ENCODE data around the gene SMARCA2.
A peak's percentile ranks its signal among the peaks of the same experiment; 100 is the strongest.

SMARCA2 gene

GRCh38 chr9:2109069-2109650, 94.0 kb downstream of the SMARCA2 start:
- H3K4me2 ChIP-seq (ENCODE audit: low read length, poor library complexity, severe bottlenecking): no peak overlapping the region
- H4K91ac ChIP-seq (ENCODE audit: low read length): no peak overlapping the region
- peaks cover 4 to 77% of the 10 kb centered on the region in 2 experiments for H3K36me3 ChIP-seq (ENCODE audit: control insufficient read depth in 1 of 2, insufficient read depth in 2 of 2, low read depth in 1 of 2, low read length in 2 of 2)
- DNase-seq: no peak
- no peak overlapping the region for H2AK5ac ChIP-seq (ENCODE audit: low read length, severe bottlenecking)
- no peak overlapping the region for H2BK5ac ChIP-seq (ENCODE audit: low read depth, low read length, poor library complexity, severe bottlenecking)
- WGBS: no CpG with 5 or more reads among the region's 2 CpGs
- H3K27me3 ChIP-seq (ENCODE audit: control insufficient read depth in 1 of 2, insufficient read depth in 1 of 2, low read length in 2 of 2): no peaks in the 10 kb centered on the region
- no peaks in the 10 kb centered on the region for H3K9me3 ChIP-seq (ENCODE audit: control insufficient read depth, low read length)
- H3K4ac ChIP-seq (ENCODE audit: low read depth in 1 of 2, low read length in 2 of 2): no peak overlapping the region
- peak overlapping the region; percentile 23 for H3K9ac ChIP-seq (ENCODE audit: low read length)
- H3K4me3 ChIP-seq (ENCODE audit: insufficient read depth in 1 of 2, low read depth in 1 of 2, low read length in 2 of 2): no peak overlapping the region
- H3K18ac ChIP-seq (ENCODE audit: low read depth in 1 of 2, low read length in 2 of 2): no peak overlapping the region
- no peak overlapping the region for H2BK120ac ChIP-seq (ENCODE audit: low read depth, low read length)
- no peaks in the 10 kb centered on the region for H3K4me1 ChIP-seq (ENCODE audit: control insufficient read depth, insufficient read depth, low read depth, low read length)
- peaks cover 3% of the 10 kb centered on the region for H3K79me1 ChIP-seq (replicated peaks; ENCODE audit: low read length, poor library complexity, severe bottlenecking)
- no peak overlapping the region for H2AFZ ChIP-seq (ENCODE audit: low read depth, low read length)
- H3K14ac ChIP-seq (ENCODE audit: low read length in 2 of 2): no peak overlapping the region
- H3K23ac ChIP-seq (ENCODE audit: low read length in 2 of 2): no peak overlapping the region
- H3K27ac ChIP-seq (ENCODE audit: low read length, poor library complexity, severe bottlenecking): no peak overlapping the region
- H2BK15ac ChIP-seq (ENCODE audit: low read depth, poor library complexity, severe bottlenecking): no peak overlapping the region
- H2BK12ac ChIP-seq (ENCODE audit: low read length in 2 of 2): no peak overlapping the region
- no peak overlapping the region for H4K8ac ChIP-seq (ENCODE audit: low read length)

GRCh38 chr9:2110036-2110435, 94.9 kb downstream of the SMARCA2 start:
- no peak overlapping the region for H4K8ac ChIP-seq (ENCODE audit: low read length)
- no peak overlapping the region for H3K4ac ChIP-seq (ENCODE audit: low read depth in 1 of 2, low read length in 2 of 2)
- no peak overlapping the region for H3K23ac ChIP-seq (ENCODE audit: low read length in 2 of 2)
- no peaks in the 10 kb centered on the region for H3K27me3 ChIP-seq (ENCODE audit: control insufficient read depth in 1 of 2, insufficient read depth in 1 of 2, low read length in 2 of 2)
- no peak overlapping the region for H2BK120ac ChIP-seq (ENCODE audit: low read depth, low read length)
- H3K9me3 ChIP-seq (ENCODE audit: control insufficient read depth, low read length): no peaks in the 10 kb centered on the region
- no peak overlapping the region for H2BK15ac ChIP-seq (ENCODE audit: low read depth, poor library complexity, severe bottlenecking)
- no peak overlapping the region for H4K91ac ChIP-seq (ENCODE audit: low read length)
- 93% methylated on average over 2 of the region's 2 CpGs for WGBS
- no peak overlapping the region for H3K14ac ChIP-seq (ENCODE audit: low read length in 2 of 2)
- no peak overlapping the region for H2BK5ac ChIP-seq (ENCODE audit: low read depth, low read length, poor library complexity, severe bottlenecking)
- no peak overlapping the region for H3K27ac ChIP-seq (ENCODE audit: low read length, poor library complexity, severe bottlenecking)
- H3K18ac ChIP-seq (ENCODE audit: low read depth in 1 of 2, low read length in 2 of 2): no peak overlapping the region
- no peak overlapping the region for H2AK5ac ChIP-seq (ENCODE audit: low read length, severe bottlenecking)
- no peak overlapping the region for H2BK12ac ChIP-seq (ENCODE audit: low read length in 2 of 2)
- peaks cover 3% of the 10 kb centered on the region for H3K79me1 ChIP-seq (replicated peaks; ENCODE audit: low read length, poor library complexity, severe bottlenecking)
- peaks cover 4 to 77% of the 10 kb centered on the region in 2 experiments for H3K36me3 ChIP-seq (ENCODE audit: control insufficient read depth in 1 of 2, insufficient read depth in 2 of 2, low read depth in 1 of 2, low read length in 2 of 2)
- H3K4me2 ChIP-seq (ENCODE audit: low read length, poor library complexity, severe bottlenecking): no peak overlapping the region
- H3K4me3 ChIP-seq (ENCODE audit: insufficient read depth in 1 of 2, low read depth in 1 of 2, low read length in 2 of 2): no peak overlapping the region
- no peak overlapping the region for H3K9ac ChIP-seq (ENCODE audit: low read length)
- no peak for DNase-seq
- H3K4me1 ChIP-seq (ENCODE audit: control insufficient read depth, insufficient read depth, low read depth, low read length): no peaks in the 10 kb centered on the region
- H2AFZ ChIP-seq (ENCODE audit: low read depth, low read length): no peak overlapping the region

GRCh38 chr9:2116073-2116472, 100.9 kb downstream of the SMARCA2 start:
- Histone ChIP-seq H3K9me3 (ENCODE audit: control insufficient read depth, low read length) (no peaks in the 10 kb centered on the region), H3K9ac (ENCODE audit: low read length) (no peak overlapping the region), H2BK12ac (ENCODE audit: low read length in 2 of 2) (no peak overlapping the region), H2BK5ac (ENCODE audit: low read depth, low read length, poor library complexity, severe bottlenecking) (no peak overlapping the region), H3K27ac (ENCODE audit: low read length, poor library complexity, severe bottlenecking) (no peak overlapping the region), H3K27me3 (ENCODE audit: control insufficient read depth in 1 of 2, insufficient read depth in 1 of 2, low read length in 2 of 2) (no peaks in the 10 kb centered on the region), H3K4ac (ENCODE audit: low read depth in 1 of 2, low read length in 2 of 2) (no peak overlapping the region), H2BK15ac (ENCODE audit: low read depth, poor library complexity, severe bottlenecking) (no peak overlapping the region), H3K4me3 (ENCODE audit: insufficient read depth in 1 of 2, low read depth in 1 of 2, low read length in 2 of 2) (no peak overlapping the region), H3K14ac (ENCODE audit: low read length in 2 of 2) (no peak overlapping the region), H3K79me1 (replicated peaks; ENCODE audit: low read length, poor library complexity, severe bottlenecking) (peaks cover 5% of the 10 kb centered on the region), H3K18ac (ENCODE audit: low read depth in 1 of 2, low read length in 2 of 2) (no peak overlapping the region), H3K4me2 (ENCODE audit: low read length, poor library complexity, severe bottlenecking) (no peak overlapping the region), H2AK5ac (ENCODE audit: low read length, severe bottlenecking) (no peak overlapping the region), H2BK120ac (ENCODE audit: low read depth, low read length) (no peak overlapping the region), H3K36me3 (ENCODE audit: control insufficient read depth in 1 of 2, insufficient read depth in 2 of 2, low read depth in 1 of 2, low read length in 2 of 2) (peaks cover 21 to 97% of the 10 kb centered on the region in 2 experiments), H4K91ac (ENCODE audit: low read length) (no peak overlapping the region), H3K4me1 (ENCODE audit: control insufficient read depth, insufficient read depth, low read depth, low read length) (no peaks in the 10 kb centered on the region), H3K23ac (ENCODE audit: low read length in 2 of 2) (no peak overlapping the region), H2AFZ (ENCODE audit: low read depth, low read length) (no peak overlapping the region), H4K8ac (ENCODE audit: low read length) (no peak overlapping the region)
- 82% methylated on average over 3 of the region's 3 CpGs for WGBS
- DNase-seq: peak; percentile 11

GRCh38 chr9:2117527-2117926, 102.4 kb downstream of the SMARCA2 start:
- no peak overlapping the region for H3K4ac ChIP-seq (ENCODE audit: low read depth in 1 of 2, low read length in 2 of 2)
- H3K4me3 ChIP-seq (ENCODE audit: insufficient read depth in 1 of 2, low read depth in 1 of 2, low read length in 2 of 2): no peak overlapping the region
- H3K27ac ChIP-seq (ENCODE audit: low read length, poor library complexity, severe bottlenecking): no peak overlapping the region
- H4K8ac ChIP-seq (ENCODE audit: low read length): no peak overlapping the region
- WGBS: 94% methylated on average over 6 of the region's 6 CpGs
- H3K9me3 ChIP-seq (ENCODE audit: control insufficient read depth, low read length): no peaks in the 10 kb centered on the region
- H3K4me2 ChIP-seq (ENCODE audit: low read length, poor library complexity, severe bottlenecking): no peak overlapping the region
- no peak overlapping the region for H2AFZ ChIP-seq (ENCODE audit: low read depth, low read length)
- DNase-seq: no peak
- no peak overlapping the region for H2BK12ac ChIP-seq (ENCODE audit: low read length in 2 of 2)
- H3K4me1 ChIP-seq (ENCODE audit: control insufficient read depth, insufficient read depth, low read depth, low read length): no peaks in the 10 kb centered on the region
- H3K23ac ChIP-seq (ENCODE audit: low read length in 2 of 2): no peak overlapping the region
- no peak overlapping the region for H2BK15ac ChIP-seq (ENCODE audit: low read depth, poor library complexity, severe bottlenecking)
- no peak overlapping the region for H2AK5ac ChIP-seq (ENCODE audit: low read length, severe bottlenecking)
- H3K9ac ChIP-seq (ENCODE audit: low read length): no peak overlapping the region
- H2BK5ac ChIP-seq (ENCODE audit: low read depth, low read length, poor library complexity, severe bottlenecking): no peak overlapping the region
- H2BK120ac ChIP-seq (ENCODE audit: low read depth, low read length): no peak overlapping the region
- peaks cover 21 to 92% of the 10 kb centered on the region in 2 experiments for H3K36me3 ChIP-seq (ENCODE audit: control insufficient read depth in 1 of 2, insufficient read depth in 2 of 2, low read depth in 1 of 2, low read length in 2 of 2)
- no peak overlapping the region for H4K91ac ChIP-seq (ENCODE audit: low read length)
- no peaks in the 10 kb centered on the region for H3K27me3 ChIP-seq (ENCODE audit: control insufficient read depth in 1 of 2, insufficient read depth in 1 of 2, low read length in 2 of 2)
- no peak overlapping the region for H3K18ac ChIP-seq (ENCODE audit: low read depth in 1 of 2, low read length in 2 of 2)
- peaks cover 5% of the 10 kb centered on the region for H3K79me1 ChIP-seq (replicated peaks; ENCODE audit: low read length, poor library complexity, severe bottlenecking)
- no peak overlapping the region for H3K14ac ChIP-seq (ENCODE audit: low read length in 2 of 2)
